HTR-8/SVneo (cell line): ENCODE measurements around the gene NBL1.
"Not testable (repeated sequence)": the region's sequence is repeated elsewhere in the genome, so short reads cannot be mapped to it uniquely, and the experiment has no call there.

Source experiments
- DNase-seq: peaks from one replicate; pipeline ENCODE4 v3.0.0; 2011; ENCODE audit warnings: low spot score, mixed read lengths; ENCODE audit not compliant: insufficient read length
- FAIRE-seq: peaks from 2 replicates; lab custom pipeline; 2011; peaks lifted over from hg19 to GRCh38; lab: Jason Lieb, UNC

NBL1 gene

DNA sequence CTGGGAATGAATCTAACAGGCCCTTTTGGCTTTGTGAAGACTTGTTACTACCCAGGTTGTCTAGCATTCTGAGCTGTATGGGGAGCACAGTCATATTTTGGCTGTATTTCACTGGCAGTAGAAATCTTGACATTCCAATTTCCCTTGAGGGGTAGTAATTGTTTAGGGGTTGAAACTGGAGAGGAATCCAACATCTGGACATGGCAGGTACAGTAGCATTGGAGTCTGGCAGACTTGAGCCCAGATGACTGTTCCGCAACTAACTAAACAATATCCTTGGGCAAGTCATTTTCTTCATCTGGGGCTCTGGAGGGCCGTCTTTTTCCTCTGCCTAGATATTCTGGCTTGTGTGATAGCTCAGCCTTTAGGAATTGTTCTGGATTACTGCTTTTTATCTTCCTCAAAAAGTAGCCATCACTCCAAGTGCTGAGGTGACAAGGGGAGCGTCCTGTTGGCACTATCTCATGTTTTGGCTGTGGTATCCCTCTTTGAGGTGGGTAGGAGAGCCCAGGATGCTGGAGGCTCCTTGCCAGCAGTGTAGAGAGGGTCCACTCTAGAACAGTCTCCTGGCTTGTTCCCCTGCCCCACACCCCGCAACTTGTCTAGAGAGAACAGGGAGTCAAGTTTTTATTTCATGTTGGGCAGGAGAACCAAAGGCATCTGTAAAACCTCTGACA is 22.7 kb upstream of the NBL1 start:
- FAIRE-seq, result no peak
- no peak for DNase-seq

DNA sequence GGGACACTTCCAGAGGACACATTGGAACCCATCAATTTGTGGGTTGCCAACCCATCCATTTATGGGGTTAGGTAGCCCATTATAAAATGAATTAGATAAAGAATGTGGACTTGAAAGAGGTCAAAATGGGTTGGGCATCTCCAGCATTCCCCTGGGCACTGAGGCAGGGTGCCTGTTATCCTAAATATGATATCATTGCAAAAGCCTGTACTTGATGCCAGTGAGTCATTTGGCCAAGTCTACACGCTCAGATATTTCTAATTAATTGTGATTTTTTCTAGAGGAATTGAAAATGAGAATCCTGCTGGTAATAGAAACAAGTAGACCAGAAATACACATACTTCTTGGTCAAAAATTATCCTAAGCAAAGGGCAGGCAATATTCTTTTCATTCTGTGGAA is 21.9 kb upstream of the NBL1 start:
- FAIRE-seq (no peak), DNase-seq (no peak)

DNA sequence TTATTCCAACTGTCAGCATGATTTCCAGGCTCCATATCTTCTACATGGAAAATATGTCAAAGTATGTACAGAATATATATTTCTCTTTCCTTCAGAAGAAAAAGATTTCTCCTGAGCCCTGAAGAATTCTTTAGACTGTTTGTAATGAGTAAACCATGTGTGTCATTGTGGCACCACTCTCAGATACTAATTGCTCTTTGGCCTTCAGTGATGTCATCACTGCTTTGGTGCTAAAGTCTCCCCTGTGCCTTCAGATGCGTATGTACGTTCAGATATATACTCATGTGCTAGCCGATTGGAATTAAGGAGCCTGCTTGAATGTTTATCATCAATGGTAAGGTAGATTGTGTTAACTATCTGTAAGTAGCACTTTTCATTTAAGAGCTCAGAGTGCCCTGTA is 20.6 kb upstream of the NBL1 start:
- DNase-seq (no peak), FAIRE-seq (no peak)

DNA sequence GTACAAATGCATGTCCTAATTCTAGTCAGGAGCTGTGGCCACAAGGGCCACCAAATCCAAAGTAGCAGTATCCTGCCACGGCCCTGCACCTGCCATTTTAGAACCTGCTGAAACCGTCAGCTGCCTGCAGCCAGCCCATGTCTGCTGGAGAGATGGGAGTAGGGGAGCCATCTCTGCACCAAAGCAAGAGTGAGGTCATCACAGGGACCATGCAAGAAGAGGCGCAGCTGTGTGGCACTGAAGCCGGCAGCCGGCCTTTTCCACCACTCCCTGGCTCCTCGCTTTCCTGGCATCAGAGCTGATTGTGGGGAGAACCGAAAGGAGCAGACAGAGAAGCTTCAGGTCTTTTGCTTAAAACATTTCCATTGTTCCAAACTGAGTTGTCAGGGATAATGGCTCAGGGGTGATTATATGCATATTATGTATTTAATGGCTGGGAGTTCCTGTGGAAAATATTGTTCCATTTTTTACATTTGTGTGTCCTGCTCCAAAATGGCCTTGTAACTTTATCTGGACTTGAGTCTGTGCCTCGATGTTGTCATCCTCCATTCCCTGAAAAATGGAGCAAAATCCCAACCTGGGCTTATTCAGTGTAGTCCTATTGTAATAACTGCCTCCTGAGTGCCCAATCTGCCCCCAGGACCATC is 18.7 kb upstream of the NBL1 start:
- DNase-seq, result no peak
- FAIRE-seq, result no peak

DNA sequence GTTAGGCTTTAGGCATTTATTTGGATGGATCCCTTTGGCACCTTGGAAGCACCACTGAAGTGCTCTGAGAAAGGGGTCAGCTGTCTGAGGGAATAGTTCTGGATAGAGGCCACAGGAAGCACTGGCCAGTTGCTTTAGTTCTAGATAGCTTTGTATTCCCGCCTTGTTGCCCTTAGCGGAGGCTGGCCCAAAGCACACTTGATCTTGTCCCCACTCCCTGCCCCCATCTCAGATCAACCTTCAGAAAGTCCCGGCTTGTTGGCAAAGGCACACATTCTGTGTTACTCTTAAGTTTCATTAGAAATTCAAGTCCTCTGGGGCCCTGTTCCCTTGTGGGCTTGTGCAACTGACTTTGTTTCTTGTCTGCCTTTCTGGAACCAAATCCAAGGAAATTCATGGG is 15.2 kb upstream of the NBL1 start:
- FAIRE-seq (no peak), DNase-seq (no peak)

DNA sequence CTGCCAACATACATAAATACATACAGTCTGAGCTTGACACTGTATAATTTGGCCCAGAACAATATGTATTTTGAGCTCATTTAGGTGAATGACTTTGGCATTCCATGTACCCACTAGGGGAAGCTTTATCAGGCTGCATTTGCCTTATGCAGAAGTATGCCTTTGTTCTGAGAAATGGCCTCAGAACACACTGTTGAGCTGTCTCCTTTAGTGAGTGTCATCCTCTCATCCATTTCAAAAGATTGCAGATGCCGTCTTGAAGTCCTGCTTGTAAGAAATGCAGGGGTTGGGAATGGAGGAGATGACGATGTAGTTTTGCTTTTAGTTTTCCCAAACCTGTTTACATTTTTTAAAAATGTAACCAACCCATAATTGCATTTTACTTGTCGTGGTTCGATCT is 14.8 kb upstream of the NBL1 start:
- FAIRE-seq (no peak), DNase-seq (no peak)

DNA sequence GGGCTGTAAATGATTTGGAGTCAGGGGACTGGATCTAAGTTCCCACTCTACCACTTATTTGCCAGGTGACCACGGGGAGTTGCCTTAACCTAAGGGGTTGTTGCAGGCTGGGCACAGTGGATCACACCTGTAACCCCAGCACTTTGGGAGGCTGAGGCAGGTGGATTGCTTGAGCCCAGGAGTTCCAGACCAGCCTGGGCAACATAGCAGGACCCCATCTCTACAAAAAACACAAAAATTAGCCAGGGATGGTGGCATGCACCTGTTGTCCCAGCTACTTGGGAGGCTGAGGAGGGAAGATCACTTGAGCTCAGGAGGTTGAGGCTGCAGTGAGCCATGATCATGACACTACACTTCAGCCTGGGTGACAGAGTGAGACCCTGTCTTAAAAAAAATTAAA is 13.9 kb upstream of the NBL1 start:
- FAIRE-seq, DNase-seq: not testable (repeated sequence)

DNA sequence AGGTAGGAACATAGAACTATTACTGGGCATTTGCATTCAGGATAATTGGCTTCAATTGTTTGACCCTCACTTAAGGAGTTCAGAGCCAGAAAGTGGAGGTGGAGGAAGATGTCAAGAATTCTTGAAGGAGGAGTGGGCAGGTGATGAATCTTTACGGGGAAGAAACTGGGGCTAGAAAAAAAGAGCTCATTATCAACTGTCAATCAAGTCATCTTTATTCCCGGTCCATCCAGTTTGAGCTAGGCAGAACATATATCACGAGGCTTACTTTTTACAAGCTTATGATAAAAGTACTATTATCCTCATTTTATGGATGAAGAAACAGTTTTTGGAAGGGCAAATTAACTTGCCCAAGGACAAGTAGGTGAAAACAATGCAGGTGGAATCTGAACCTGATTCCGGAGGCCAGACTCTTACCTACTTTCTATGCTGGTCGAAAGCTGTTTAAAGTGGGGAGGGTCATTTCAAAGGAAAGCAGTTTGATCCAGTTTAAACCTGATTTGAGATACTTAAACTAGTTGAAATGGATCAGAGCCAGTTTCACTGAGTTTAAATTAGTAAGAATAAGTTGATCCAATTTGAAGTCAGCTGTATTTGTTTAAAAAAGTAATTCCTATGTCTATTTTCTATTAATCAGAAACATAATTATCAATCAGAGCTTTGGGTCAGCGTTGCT is 13.3 kb upstream of the NBL1 start:
- DNase-seq, result no peak
- FAIRE-seq, result no peak

DNA sequence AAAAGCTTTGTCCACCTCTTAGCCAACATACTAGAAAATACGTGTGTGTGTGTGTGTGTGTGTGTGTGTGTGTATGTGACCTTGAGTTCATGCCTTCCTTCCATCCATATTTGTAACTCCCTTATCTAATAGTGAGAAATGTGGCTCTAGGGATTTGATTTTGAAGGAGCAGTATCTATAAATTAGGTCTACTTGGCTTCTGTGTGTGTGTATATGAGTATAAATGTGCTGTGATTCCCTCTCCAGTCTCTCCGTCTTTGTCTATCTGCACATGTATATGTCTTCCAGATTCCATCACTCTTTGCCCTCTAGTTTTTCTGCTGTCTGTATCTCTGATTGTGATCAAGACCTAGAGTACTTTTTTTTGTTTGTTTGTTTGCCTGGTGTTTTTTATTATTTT is 11.9 kb upstream of the NBL1 start:
- DNase-seq, result no peak
- FAIRE-seq, result no peak

DNA sequence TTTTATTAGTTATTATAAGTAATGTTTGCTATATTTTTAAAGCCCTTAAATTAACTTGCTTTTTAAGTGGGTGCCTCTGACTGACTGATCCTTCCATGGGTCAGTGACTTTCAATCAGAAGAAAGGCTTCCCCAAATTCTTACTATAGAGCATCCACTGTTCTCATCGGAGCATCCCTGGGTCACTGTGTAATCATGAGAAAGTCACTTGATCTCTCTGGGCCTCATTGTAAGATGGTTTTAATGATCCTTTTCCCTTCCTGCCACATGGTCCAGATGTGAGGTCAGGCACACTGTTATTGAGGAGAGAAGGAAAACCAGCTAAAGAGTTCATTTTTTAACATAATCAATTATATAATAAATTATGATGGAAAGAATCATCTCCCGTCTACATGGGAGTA is 11.0 kb upstream of the NBL1 start:
- no peak for DNase-seq
- no peak for FAIRE-seq

DNA sequence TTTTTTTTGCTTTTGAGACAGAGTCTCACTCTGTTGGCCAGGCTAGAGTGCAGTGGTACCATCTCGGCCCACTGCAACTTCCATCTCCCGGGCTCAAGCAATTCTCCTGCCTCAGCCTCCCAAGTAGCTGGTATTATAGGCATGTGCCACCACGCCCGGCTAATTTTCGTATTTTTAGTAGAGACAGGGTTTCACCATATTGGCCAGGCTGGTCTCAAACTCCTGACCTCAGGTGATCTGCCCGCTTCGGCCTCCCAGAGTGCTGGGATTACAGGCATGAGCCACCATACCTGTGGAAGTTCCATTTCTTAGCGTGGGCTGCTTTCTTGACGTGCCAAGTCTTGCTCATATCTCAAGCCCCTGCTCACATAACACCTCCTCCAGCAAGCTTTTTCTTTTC is 9.0 kb upstream of the NBL1 start:
- DNase-seq, FAIRE-seq: not testable (repeated sequence)

DNA sequence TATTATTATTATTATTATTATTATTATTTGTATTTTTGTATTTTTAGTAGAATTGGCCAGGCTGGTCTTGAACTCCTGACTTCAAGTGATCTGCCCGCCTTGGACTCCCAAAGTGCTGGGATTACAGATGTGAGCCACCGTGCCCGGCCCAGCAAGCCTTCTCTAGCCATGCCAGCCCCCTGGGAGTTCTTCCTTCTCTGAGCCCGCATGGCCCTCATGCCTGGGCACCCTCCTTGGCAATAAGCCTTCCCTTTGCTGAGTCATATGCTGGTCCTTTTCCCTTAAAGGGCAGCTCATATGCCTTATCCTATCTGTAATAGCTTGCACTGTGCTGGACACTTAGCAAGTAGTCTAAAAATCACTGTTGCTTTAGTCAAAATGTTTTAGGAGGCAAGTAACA is 8.5 kb upstream of the NBL1 start:
- DNase-seq (no peak), FAIRE-seq (no peak)

DNA sequence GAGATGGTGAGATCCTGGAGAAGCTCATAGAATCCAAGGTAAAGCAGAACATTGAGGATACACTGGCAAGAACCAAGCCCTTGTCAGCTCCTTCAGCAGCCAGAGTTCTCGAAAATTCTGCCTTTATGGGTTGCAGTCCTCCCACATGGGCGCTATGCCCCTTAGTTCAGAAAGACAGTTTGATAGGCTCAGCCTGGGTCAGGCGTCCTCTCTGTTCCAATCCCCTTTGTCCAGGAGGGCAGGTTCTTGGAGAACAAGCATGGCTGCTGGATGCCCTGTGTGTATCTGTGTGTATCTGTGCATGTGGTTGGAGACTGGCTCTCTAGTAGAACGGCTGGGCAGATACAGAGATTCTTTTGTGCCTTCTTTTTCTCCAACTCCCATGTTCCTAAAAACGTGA is 8.0 kb upstream of the NBL1 start:
- FAIRE-seq (no peak), DNase-seq (no peak)

DNA sequence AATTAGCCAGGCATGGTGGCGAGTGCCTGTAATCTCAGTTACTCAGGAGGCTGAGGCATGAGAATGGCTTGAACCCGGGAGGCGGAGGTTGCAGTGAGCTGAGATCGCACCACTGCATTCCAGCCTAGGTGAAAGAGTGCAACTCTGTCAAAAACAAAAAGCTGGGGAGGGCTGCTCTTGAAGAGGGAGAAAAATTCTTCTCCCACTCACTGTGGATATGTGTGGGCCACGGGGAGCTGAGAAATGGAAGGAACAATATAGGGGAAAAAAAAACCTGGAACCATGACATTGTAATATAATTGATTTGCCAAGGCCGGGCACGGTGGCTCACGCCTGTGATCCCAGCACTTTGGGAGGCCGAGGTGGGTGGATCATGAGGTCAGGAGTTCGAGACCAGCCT is 7.4 kb upstream of the NBL1 start:
- FAIRE-seq, result not testable (repeated sequence)

DNA sequence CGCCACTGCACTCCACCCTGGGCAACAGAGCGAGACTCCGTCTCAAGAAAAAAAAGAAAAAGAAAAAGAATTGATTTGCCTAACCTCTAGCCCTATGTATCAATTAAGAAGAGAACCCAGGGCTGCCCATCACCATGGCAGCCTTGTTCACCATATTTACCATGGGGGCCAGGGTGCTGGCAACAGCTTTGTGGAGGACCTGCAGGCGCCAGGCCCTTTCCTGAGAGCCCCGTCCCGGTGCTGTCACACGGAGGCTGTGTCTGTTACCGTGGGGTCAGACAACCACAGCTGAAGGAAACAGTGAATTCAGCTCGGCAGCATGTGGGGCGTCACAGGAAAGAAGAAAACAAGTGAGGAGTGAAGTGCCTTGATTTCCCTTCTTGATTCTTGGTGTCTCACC is 6.5 kb upstream of the NBL1 start:
- DNase-seq (no peak), FAIRE-seq (no peak)

More for the DNA sequence above, 7.4 kb upstream of the NBL1 start:
- not testable (repeated sequence) for DNase-seq

DNA sequence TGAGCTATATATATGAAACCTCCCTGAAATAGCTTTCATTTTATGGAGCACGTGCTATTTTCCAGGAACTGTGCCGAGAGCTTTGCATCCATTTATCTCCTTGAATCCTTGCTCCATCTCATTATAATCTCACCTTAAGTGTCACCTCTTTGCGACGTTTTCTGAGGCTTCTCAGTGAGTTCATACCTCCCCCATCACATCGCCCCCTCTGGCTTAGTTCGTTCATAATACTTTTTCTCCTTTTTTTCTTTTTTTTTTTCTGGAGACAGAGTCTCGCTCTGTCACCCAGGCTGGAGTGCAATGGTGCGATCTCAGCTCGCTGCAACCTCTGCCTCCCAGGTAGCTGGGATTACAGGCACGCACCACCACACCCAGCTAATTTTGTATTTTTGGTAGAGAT is 4.9 kb upstream of the NBL1 start:
- not testable (repeated sequence) for FAIRE-seq, DNase-seq

DNA sequence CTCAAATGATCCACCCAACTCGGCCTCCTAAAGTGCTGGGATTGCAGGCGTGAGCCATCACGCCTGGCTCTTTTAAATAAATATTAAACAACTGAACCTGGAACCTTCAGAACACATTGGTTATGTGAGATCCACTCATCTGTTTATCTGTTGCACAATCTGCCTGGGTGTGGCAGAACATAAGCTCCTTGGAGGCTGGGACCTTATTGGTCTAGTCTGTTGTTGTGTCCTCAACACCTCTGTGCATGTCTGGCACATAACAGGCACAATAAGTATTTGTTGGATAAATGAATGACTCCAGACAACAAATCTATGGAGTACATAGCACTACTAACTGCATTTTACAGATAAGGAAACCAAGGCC is 4.1 kb upstream of the NBL1 start:
- DNase-seq (no peak), FAIRE-seq (no peak)

DNA sequence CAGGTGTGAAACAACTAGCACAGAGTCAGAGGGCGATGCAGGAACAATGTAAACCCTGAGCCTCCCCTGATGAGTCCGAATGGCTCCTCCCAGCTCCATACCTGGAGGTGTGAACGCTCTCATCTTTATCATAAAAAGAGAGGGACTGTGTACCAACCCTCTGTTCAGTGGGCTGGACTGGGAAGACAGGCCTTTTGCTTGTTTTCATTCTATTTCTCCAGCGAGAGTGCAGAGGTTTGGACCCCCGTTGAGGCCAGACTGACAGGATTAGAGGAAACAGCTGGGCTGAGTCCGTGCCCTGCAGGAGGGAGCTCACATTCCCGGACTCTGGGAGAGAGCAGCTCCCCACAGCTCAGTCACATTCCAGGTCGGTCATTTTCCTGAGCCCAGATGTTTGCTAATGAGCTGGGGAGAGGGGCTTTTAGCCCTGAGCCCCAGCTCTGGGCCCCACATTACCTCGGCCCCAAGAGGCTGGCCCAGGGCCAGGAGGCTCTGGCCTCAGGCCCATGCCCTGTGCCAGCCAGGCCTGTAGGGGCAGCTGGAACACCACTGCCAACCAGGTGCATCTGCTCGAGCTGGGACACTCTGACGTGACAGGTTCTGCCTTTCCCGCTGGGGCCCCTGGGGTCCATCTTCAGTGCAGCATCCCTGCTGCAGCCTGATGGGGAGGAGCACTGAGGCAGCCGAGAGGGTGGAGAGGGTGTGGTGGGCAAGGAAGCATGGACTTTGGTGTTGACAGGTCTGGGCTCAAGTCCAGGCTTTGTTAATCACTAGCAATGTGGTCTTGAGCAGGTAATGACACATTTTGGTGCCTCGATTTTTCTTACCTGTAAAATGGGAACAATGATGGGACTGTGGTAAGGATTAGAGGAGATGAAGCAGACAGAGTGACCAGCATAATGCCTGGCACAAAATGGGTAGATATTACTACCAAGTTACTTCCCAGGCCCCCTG is 3.5 kb upstream of the NBL1 start:
- DNase-seq (no peak), FAIRE-seq (no peak)

DNA sequence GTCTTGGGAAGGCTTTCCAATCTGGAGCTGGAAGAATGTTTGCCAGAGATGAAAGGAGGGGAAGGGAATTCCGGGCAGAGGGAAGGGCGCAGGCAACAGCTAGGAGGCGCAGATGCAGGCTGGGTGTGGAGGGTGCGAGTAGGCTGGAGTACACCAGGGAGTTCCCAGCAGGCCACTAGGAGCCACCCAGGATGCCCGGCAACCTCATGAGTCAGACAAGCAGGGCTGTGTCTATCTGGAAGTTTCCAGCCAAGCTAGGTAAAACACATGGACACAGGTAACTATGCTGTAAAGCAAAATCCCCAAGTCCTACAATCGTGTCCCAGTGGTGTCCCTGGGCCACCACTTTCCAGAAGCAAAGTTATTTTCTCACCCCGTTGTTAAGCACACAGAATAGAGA is 990 bp upstream of the NBL1 start:
- FAIRE-seq (no peak), DNase-seq (no peak)

DNA sequence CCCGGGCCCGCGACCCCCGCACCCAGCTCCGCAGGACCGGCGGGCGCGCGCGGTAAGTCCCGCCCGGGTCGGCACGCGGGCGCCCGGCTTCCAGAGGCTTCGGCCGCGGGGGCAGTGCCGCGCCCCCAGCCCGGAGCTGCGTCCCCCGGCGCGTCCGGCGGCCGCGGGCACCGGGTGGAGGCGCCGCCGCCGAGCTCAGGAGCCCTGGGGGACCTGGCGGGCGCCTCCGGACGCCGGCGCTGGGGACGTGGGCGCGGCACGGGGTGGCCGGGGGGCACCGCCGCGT is 227 bp downstream of the NBL1 start:
- no peak for DNase-seq

More for the DNA sequence above, 227 bp downstream of the NBL1 start:
- FAIRE-seq, result no peak
